Transverse colon (tissue), 4 donors: Measurements from ENCODE around the gene CHIC2.

Experiments used
- CTCF ChIP-seq, 5 experiments: fragments of 200-600 bp in 3 of 5; fragments of 450-650 bp in 2 of 5; sonication (generic) in 3 of 5; IDR thresholded peaks; 1 replicate in 2 of 5; 2 replicates in 3 of 5; pipeline ENCODE4 v1.5.1; 2016 to 2017; ENCODE audit warnings: antibody characterized with exemption in 5 of 5, inconsistent platforms in 3 of 5, mild to moderate bottlenecking in 2 of 5, moderate library complexity in 1 of 5
- EP300 ChIP-seq: sonication (generic); formaldehyde crosslinking; IDR thresholded peaks from one replicate; pipeline ENCODE4 v1.6.1; 2017; ENCODE audit warnings: antibody characterized with exemption, low read depth
- POLR2A ChIP-seq: fragments of 450-650 bp; IDR thresholded peaks from one replicate; pipeline ENCODE4 v1.6.1; 2016; ENCODE audit warnings: antibody characterized with exemption, mild to moderate bottlenecking, moderate library complexity
- POLR2AphosphoS5 ChIP-seq, 3 donors: sonication (generic); formaldehyde crosslinking; IDR thresholded peaks; one replicate each; pipeline ENCODE4 v1.6.1; 2016; ENCODE audit warnings: antibody characterized with exemption in 3 of 3

DNA sequence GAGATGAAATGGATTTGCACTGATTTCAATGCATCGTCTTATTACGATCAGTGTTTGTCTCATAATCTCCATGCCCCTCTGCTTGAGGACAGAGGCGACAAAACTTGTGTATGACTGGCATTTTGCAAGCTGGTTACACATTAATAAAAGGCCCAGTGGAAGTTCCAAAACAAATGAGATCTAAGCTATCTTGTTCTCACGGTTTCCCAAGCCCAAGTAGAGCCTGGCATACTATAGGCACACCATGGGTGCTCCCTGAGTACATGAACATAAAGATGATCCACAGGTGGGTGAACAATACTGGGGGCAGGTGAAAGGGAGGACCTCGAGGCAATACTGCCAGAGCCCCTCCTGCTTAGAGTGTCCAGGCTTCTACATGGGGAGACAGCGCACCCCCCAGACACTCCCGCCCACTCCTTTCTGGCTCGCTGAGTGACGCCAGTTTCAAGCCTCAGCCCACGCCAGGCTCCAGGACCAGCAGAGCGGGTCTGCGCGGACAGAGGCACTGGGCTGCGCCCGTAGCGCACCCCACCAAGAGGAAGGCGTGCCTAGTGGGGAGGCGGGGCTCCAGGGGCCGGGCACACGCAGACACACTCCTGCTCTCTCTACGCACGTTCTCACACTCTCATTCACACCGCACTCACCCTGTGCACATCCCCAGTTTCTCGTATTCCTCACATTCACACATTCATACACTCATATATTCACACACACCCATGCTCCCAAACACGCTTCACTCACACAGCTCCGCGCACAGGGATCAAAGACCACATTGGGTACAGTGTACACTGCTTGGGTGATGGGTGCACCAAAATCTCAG, 26.6 kb upstream of the CHIC2 start:
- TF ChIP-seq POLR2AphosphoS5 (IDR thresholded peaks at IDR 0.05) (no peak), CTCF (IDR thresholded peaks at IDR 0.05) (no peak), POLR2A (no peak), EP300 (no peak)
